22Rv1 (cell line): Measurements from ENCODE around the gene ABHD15.

Source experiments
- CTCF ChIP-seq: fragments of 450-650 bp; IDR thresholded peaks from 2 replicates; pipeline ENCODE4 v1.5.1; 2017; ENCODE audit warnings: mild to moderate bottlenecking
- ZFX ChIP-seq: fragments of 450-650 bp; IDR thresholded peaks from 2 replicates; pipeline ENCODE4 v1.6.1; 2017; ENCODE audit warnings: antibody characterized with exemption, borderline replicate concordance

DNA sequence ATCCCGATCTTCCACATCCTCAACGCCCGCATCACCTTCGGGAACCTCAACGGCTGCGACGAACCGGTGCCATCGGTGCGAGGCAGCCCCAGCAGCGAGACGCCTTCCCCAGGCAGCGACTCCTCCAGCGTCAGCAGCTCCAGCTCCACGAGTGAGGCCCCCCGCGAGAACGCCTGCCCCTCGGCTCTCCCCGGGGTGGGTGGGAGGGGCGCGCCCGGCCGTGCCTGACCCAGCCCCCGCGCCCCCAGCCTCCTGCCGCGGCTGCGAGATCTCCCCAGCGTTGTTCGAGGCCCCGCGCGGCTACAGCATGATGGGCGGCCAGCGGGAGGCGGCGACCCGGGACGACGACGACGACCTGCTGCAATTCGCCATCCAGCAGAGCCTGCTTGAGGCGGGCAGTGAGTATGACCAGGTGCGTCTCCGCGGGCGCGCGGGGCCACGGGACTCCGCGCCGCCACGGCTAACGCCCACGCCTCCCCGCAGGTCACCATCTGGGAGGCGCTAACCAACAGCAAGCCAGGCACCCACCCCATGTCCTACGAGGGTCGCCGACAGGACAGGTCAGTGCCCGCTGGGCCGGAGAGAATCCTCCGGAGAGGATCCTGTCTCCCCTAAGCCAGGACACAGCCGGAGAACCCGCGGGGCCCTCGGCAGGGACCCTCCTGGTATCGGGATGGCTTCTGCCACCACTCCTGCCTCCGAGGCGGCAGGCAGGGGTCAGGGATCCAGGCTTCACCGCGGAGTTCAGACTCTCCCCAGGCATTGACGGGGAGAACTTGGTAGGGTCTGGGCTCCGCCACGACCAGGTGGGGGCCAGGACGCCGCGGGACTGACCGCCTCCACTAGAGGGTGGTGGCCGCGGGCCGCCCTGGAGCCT, 45.8 kb upstream of the ABHD15 start:
- TF ChIP-seq CTCF (no peak), ZFX (no peak)
